ENCODE results near the gene ILDR2. TPM values are rescaled to one million over a fixed set of nuclear protein-coding genes. Genes with fewer than 3 reads are reported as not detected.

Gene ILDR2
- total and polyA plus RNA-seq, 10 donors = under 0.01 to 1.4 (median 0.25) TPM

DNA sequence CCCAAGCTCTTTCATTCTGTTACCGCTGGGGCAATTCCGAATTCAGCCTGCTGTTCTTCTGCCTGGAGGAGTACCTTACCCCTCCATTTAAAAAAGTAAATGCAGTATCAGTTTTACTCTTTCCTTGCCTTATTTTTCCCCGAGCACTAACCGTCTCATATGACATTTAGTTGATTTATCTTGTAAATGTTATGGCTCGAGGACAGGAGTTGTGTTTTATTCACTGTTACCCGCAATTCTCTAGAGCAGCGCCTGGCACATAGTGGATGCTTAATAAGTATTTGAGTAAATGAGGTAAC is 98.9 kb downstream of the ILDR2 start:
- Histone ChIP-seq H3K27me3 (replicated peaks in 1 of 7) (no peaks in the 10 kb centered on the region), H3K4me3 (peak overlapping the region; percentile 1 to 97 (median 88)), H3K4me1 (peaks cover 11 to 51% (median 33%) of the 10 kb centered on the region in 6 donors), H3K9me3 (peaks cover 0 to 3% (median 0%) of the 10 kb centered on the region in 8 donors), H3K36me3 (peaks cover 0 to 8% (median 0%) of the 10 kb centered on the region in 6 donors), H3K27ac (peak overlapping the region in 5 of 8 donors; percentile 16 to 97 (median 94))
- DNase-seq = no peak
- no peak for TF ChIP-seq POLR2A (IDR thresholded peaks at IDR 0.05)
- TF ChIP-seq, protein P1, sequence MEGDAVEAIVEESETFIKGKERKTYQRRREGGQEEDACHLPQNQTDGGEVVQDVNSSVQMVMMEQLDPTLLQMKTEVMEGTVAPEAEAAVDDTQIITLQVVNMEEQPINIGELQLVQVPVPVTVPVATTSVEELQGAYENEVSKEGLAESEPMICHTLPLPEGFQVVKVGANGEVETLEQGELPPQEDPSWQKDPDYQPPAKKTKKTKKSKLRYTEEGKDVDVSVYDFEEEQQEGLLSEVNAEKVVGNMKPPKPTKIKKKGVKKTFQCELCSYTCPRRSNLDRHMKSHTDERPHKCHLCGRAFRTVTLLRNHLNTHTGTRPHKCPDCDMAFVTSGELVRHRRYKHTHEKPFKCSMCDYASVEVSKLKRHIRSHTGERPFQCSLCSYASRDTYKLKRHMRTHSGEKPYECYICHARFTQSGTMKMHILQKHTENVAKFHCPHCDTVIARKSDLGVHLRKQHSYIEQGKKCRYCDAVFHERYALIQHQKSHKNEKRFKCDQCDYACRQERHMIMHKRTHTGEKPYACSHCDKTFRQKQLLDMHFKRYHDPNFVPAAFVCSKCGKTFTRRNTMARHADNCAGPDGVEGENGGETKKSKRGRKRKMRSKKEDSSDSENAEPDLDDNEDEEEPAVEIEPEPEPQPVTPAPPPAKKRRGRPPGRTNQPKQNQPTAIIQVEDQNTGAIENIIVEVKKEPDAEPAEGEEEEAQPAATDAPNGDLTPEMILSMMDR (IDR thresholded peaks at IDR 0.05 in 8 of 11, conservative IDR thresholded peaks at IDR 0.05 in 3 of 11) = peak in 4 of 11 experiments; percentile 35 to 54 (median 42)
- 0 to 2% (median 1%) methylated on average over 7 of the region's 7 CpGs for WGBS, 5 donors
- intact Hi-C loops (cut with DNase I; ENCODE audit: low total_unique reads) = no loop called here

DNA sequence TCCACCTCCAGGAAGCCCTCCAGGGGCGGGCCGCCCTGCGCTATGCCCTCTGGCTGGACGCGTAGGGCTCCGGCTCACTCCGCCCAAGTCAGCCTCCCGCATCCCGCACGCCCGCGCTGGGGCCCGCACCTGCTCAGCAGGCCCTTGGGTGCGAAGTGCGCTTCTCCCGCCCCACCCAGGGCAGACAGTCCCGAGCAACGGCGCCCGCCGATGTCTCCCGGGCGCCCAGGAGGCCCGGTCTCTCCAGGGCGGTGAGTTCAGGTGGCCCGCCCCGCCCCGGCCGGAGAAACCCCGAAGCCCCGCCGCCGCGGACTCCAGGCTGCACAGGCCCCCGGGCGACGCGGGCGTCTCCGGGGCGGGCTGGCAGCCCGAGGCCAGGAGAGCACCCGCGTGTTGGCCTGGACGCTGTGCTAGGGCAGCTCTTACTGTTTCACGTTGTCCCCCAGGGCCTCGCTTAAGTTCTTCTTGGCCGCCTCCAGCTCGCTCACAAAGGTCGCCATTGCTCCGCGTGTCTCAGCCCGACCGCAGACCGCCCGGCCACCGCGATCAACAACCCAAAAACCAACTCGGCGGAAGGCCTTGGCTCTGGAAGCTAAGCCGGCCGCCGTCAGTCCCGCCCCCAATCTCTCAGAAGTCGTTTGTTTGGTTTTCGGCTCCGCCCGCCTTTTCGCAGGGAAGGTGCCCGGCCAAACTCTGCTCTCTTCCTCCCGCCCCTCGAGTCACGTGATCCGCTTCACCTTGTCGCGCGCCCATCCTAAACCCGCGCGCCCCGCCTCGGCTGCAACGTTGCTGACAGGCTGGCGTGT is 99.4 kb downstream of the ILDR2 start, which contains the start of gene TADA1:
Gene TADA1 (minus strand): TSS at position 531 of the 806 bp plus-strand sequence. CDS start 31 bp downstream, at position 500.
- intact Hi-C loops (cut with DNase I; ENCODE audit: low total_unique reads) = no loop called here
- H3K4me1 ChIP-seq = peaks cover 11 to 57% (median 34%) of the 10 kb centered on the region in 6 donors
- H3K36me3 ChIP-seq = peaks cover 0 to 8% (median 0%) of the 10 kb centered on the region in 6 donors
- TF ChIP-seq POLR2A (IDR thresholded peaks at IDR 0.05) = peak in 1 of 3 donors; percentile 80
- TF ChIP-seq, protein P1 (IDR thresholded peaks at IDR 0.05 in 8 of 11, conservative IDR thresholded peaks at IDR 0.05 in 3 of 11) = peak in 5 of 11 experiments; percentile 20 to 62 (median 54)
- peak; percentile 92 to 98 (median 93) for TF ChIP-seq POLR2AphosphoS5 (IDR thresholded peaks at IDR 0.05)
- peak within 1 kb of the TSS; percentile 93 to 97 (median 96) for H3K27ac ChIP-seq
- H3K4me3 ChIP-seq = peak within 1 kb of the TSS; percentile 62 to 97 (median 88)
- peaks cover 0 to 3% (median 0%) of the 10 kb centered on the region in 8 donors for H3K9me3 ChIP-seq
- H3K27me3 ChIP-seq (replicated peaks in 1 of 7) = no peaks in the 10 kb centered on the region
- 0 to 1% (median 0%) methylated on average over 39 to 84 of the region's 84 CpGs for WGBS, 5 donors
- peak; percentile 99 for DNase-seq

DNA sequence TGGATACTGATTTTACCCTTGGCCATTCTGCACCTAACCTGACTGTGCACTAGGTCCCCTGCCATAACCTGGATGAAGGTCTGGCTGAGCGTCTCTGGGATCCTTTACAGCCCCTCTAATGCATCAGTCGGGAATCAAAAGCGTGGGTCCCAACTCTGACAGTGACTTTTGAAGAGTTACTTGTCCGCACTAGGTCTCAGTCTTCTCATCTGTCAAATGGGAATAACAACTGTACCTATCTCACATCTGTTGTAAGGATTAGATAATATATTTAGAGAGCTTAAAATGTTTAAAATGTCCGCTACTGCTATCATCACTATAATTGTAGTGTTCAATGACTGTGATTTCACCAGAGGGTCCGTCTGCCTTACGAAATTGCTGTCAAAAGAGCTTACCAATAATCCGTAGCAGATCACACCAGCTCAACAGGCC is 100.0 kb downstream of the ILDR2 start:
- peaks cover 11 to 63% (median 34%) of the 10 kb centered on the region in 6 donors for H3K4me1 ChIP-seq
- no peaks in the 10 kb centered on the region for H3K27me3 ChIP-seq (replicated peaks in 1 of 7)
- intact Hi-C loops (cut with DNase I; ENCODE audit: low total_unique reads) = no loop called here
- TF ChIP-seq, protein P1 (IDR thresholded peaks at IDR 0.05 in 8 of 11, conservative IDR thresholded peaks at IDR 0.05 in 3 of 11) = no peak
- TF ChIP-seq POLR2A (IDR thresholded peaks at IDR 0.05) = no peak
- H3K4me3 ChIP-seq = peak overlapping the region; percentile 62 to 97 (median 88)
- H3K9me3 ChIP-seq = peaks cover 0 to 3% (median 0%) of the 10 kb centered on the region in 8 donors
- H3K36me3 ChIP-seq = peaks cover 0 to 8% (median 0%) of the 10 kb centered on the region in 6 donors
- WGBS, 5 donors = 42 to 47% (median 44%) methylated on average over 8 of the region's 8 CpGs
- H3K27ac ChIP-seq = peak overlapping the region; percentile 93 to 97 (median 96)
- DNase-seq = no peak

DNA sequence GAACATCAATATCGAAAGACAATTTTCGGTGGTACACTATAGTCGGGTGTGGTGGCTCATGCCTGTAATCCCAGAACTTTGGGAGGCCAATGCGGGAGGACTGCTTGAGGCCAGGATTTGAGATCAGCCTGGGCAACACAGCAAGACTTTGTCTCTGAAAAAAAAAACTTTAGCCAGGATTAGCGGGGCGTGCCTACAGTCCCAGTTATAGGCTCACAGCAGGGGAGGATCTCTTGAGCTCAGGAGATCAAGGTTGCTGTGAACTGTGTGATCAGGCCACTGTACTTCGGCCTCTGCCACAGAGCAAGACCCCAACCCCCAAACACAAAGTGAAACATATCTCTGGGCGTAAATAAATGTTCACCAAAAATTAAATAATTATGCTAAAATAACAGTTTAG is 100.9 kb downstream of the ILDR2 start:
- intact Hi-C loops (cut with DNase I; ENCODE audit: low total_unique reads) = no loop called here
- H3K27ac ChIP-seq = no peak overlapping the region
- peaks cover 0 to 8% (median 0%) of the 10 kb centered on the region in 6 donors for H3K36me3 ChIP-seq
- peaks cover 0 to 3% (median 0%) of the 10 kb centered on the region in 8 donors for H3K9me3 ChIP-seq
- TF ChIP-seq, protein P1 (IDR thresholded peaks at IDR 0.05 in 8 of 11, conservative IDR thresholded peaks at IDR 0.05 in 3 of 11) = no peak
- TF ChIP-seq POLR2AphosphoS5 (IDR thresholded peaks at IDR 0.05) (no peak), POLR2A (IDR thresholded peaks at IDR 0.05) (no peak)
- DNase-seq = no peak
- peaks cover 11 to 72% (median 37%) of the 10 kb centered on the region in 6 donors for H3K4me1 ChIP-seq
- no peak overlapping the region for H3K4me3 ChIP-seq
- H3K27me3 ChIP-seq (replicated peaks in 1 of 7) = no peaks in the 10 kb centered on the region
- 92 to 94% (median 94%) methylated on average over 8 of the region's 8 CpGs for WGBS, 5 donors
